Superior temporal gyrus (tissue), 1 donor: ENCODE measurements around the gene ZNF248.
A peak's percentile ranks its signal among the peaks of the same experiment; 100 is the strongest.
"Not testable (repeated sequence)": the region's sequence is repeated elsewhere in the genome, so short reads cannot be mapped to it uniquely, and the experiment has no call there.

ENCODE experiments used
- DNase-seq: peaks from one replicate; pipeline ENCODE4 v3.0.0-alpha.2; 2016; ENCODE audit errors: extremely low spot score

The ZNF248 gene

GRCh38 chr10:37857287-37858211 is at the start of gene ZNF248:
Gene ZNF248, minus strand, starts transcription at chr10:37857610. Its CDS starts 1,300 bp downstream, at chr10:37856310.
- DNase-seq: peak; percentile 99

- no peak for DNase-seq
These were observed 49.0 kb upstream of the ZNF248 start for GRCh38 chr10:37906382-37906781.

- no peak for DNase-seq
These were observed 39.0 kb upstream of the ZNF248 start for GRCh38 chr10:37896436-37896835.

DNA sequence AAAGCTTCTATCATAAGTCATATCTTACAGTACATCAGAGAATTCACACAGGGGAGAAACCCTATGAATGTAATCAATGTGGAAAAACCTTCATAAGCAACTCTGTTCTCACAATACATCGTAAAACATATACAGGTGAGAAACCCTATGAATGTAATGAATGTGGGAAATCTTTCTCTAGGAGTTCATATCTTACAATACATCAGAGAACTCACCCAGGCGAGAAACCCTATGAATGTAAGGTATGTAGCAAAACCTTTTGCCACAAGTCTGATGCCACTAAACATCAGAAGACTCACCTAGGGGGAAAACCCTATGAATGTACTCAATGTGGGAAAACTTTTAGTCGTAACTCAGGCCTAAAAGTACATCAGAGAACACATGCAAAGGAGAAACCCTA is 38.3 kb upstream of the ZNF248 start:
- no peak for DNase-seq

- no peak for DNase-seq
These were observed 28.4 kb upstream of the ZNF248 start for GRCh38 chr10:37885850-37886249.

GRCh38 chr10:37872955-37873354 is 15.5 kb upstream of the ZNF248 start:
- no peak for DNase-seq

- no peak for DNase-seq
These were observed 14.9 kb upstream of the ZNF248 start for GRCh38 chr10:37872283-37872682.

DNA sequence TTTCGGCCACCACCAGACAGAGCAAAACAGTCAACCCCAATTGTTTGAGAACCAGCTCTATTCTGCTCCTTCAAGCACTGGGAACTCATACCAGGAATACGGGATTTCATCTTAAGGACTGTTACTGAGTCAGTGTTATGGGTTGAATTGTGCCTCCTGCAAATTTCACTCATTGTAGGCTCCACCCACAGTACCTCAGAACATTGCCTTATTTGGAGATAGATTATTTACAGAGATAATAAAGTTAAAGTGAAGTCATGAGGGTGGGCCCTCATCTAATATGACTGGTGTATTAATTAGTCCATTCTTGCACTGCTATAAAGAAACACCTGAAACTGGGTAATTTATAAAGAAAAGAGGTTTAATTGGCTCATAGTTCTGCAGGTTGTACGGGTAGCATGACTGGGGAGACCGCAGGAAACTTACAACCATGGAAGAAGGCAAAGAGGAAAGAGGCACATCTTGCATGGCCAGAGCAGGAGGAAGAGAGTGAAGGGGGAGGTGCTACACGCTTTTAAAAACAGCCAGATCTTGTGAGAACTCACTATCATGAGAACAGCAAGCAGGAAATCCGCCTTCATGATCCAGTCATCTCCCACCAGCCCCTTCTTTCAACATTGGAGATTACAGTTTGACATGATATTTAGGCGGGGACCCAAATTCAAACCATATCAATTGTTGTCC is 14.3 kb upstream of the ZNF248 start:
- DNase-seq: no peak

DNA sequence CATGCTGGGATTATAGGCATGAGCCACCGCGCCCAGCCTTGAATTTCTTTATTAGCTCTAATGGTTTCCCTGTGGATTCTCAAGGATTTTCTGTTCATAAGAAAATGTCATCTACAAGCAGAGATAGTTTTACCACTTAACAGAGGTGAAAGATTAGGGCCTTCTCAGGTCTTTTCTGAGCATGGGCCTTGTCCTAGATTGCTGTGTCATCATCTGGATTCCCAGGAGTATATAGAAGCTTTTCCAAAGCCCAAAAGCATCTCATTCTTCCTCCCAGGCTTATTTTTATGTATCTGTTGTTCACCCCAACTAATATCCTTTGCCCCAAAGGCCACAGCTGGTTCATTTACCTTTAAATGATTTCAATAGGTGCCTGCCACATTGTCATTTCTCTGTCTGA is 13.7 kb upstream of the ZNF248 start:
- no peak for DNase-seq

- no peak for DNase-seq
These were observed 11.4 kb upstream of the ZNF248 start for GRCh38 chr10:37868796-37869195.

DNA sequence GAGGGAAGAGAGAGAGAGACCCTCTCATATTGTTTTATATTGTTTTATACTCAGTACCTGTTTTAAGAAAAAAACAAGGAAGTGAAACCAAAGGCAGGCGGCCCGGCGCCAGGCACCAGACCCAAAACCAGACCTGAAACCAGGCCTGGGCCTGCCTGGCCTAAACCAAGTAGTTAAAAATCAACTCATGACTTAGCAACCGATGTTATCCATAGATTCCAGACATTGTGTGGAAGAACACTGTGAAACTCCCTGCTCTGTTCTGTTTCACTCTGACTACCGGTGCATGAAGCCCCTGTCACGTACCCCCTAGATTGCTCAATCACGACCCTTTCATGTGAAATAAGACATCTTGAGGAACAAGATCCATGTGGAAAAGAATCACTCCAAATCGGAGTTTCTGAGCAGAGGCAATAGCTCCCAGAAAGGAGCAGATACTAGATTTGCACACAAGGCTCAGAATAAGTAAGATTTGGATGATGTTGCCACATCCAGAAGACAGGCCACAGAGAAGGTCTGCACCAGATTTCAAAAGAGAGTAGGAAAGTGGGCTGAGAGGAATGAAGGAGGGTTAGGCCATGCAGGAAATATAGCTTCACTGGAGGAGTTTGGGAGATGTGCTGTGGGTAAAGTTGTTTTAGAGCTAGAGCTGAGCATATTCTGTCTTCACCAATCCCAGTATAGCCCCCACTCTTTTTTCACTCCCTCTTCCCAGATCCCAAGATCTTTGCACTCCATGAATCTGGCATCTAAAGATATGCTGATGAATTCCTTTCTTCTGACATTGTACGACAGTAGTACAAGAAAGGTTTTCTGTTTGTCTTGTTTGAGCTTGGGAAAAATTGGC is 8.8 kb upstream of the ZNF248 start:
- DNase-seq: no peak

- no peak for DNase-seq
These were observed 7.9 kb upstream of the ZNF248 start for GRCh38 chr10:37865264-37865663.

- DNase-seq: no peak
These were observed 3.2 kb upstream of the ZNF248 start for GRCh38 chr10:37860494-37861190.

DNA sequence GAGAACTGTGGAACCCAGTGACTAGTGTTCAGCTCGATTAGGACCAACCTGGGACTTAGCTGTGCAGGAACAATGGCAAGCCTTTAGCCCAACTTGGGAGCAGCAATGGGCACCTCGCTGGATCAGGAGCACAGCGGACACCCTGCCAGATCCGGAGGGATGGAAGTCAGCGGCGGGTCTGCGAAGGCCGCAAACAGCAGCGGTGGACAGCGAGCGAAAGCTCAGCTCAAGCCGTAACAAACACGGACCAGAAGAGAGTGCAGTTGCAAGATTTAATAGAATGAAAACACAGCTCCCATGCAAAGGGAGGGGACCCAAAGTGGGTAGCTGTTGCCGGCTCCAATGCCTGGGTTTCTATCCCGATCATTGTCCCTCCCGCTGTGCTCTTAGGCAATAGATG is 1.9 kb upstream of the ZNF248 start:
- DNase-seq: not testable (repeated sequence)

GRCh38 chr10:37856881-37857286 is 526 bp downstream of the ZNF248 start:
- DNase-seq: no peak

- peak; percentile 32 for DNase-seq
These were observed 1.8 kb downstream of the ZNF248 start for GRCh38 chr10:37855636-37856035.

- DNase-seq: peak; percentile 12
These were observed 2.8 kb downstream of the ZNF248 start for GRCh38 chr10:37854626-37855025.

DNA sequence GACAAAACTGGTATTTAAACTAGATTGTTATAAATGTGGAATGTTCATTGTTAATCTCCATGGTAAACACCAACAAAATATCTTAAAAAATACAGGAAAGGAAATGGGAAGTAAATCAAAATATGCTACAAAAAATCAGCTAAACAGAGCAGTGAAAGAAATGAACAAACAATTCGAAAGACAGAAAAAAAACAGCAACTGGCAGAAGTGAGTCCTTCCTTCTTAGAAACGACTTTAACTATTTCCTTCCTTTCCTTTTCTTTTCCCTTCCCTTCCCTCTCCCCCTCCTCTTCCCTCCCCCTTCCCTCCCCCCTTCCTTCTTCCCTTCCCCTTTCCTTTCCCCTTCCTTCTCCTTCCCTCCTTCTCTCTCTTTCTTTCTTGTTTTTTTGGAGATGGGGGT is 12.8 kb downstream of the ZNF248 start:
- DNase-seq: no peak

DNA sequence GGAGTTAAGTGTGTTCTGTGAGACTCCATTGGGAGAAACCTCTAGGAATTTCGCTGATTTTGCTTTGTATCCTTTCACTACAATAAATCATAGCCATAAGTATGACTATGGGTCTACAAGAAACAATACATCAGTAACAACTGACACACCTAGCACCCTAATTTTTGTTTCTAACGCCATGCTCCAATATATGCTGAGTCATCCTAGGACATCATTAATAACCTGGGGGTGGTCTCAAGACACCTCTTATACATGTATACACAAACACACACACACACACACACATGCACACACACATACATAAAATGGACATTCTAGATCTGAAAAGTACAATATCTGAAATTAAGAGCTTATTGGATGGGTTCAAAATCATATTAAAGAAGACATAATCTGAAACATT is 18.2 kb downstream of the ZNF248 start:
- DNase-seq: no peak

- DNase-seq: no peak
These were observed 25.7 kb downstream of the ZNF248 start for GRCh38 chr10:37831495-37832333.

DNA sequence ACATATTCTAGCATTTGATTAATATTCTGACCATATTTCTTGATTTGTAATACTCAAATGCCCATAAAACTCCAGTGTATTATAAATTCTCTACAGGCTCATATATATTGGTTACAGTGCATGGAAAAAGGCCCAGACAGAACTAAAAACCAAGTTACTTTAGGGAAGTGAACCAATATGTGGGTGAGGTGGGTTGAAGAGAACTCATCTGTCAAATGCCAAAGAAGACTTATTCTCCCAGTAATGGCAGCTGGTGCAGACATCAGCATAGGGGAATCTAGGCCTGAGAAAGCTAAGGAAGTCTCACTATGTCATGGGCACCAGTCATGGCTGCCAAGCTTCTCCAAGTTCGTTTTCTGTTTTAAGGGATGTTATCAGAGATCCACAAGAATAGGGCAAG is 30.6 kb downstream of the ZNF248 start:
- no peak for DNase-seq
